Measurements from ENCODE around the gene NFU1. TPM values are rescaled to one million over a fixed set of nuclear protein-coding genes. Genes with fewer than 3 reads are reported as not detected.

Gene NFU1
- polyA plus RNA-seq, 1 experiment = 62.9 TPM

GRCh38 chr2:69469375-69469774 lies 32.1 kb upstream of the NFU1 start:
- TF ChIP-seq CTCF (IDR thresholded peaks at IDR 0.05; ENCODE audit: low read depth, low read length) = no peak
- no peaks in the 10 kb centered on the region for H3K9me3 ChIP-seq (ENCODE audit: control insufficient read depth, insufficient read depth, low read length)
- POLR2A ChIA-PET = no interaction called here
- no peak overlapping the region for H3K27ac ChIP-seq (ENCODE audit: low read depth, low read length)
- H3K4me3 ChIP-seq (ENCODE audit: low read depth, low read length) = no peak overlapping the region
- no peaks in the 10 kb centered on the region for H3K27me3 ChIP-seq (ENCODE audit: control insufficient read depth, insufficient read depth, low read length)
- CTCF ChIA-PET = no interaction called here
- DNase-seq (ENCODE audit: low read depth, low spot score) = no peak

DNA sequence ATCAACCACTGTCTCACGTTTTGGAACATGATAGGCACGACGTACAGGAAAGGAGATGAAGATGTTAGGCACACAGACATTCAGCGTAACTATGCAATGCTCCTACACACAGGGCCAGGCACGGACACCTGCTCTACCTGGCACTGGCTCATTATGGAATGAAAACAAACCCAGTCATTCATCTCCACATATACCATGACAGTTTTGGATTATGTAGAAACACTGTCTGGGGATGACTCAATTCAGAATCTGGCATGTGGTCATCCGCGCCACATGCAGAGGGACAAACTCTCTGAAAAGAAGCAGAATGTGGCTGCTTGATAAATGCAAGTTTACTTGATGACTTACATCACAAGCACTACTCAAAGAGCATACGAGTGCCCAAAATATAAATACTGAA lies 29.5 kb upstream of the NFU1 start:
- POLR2A ChIA-PET = no interaction called here
- CTCF ChIA-PET = interaction anchor here (1.3 kb wide), 1 partner anchor 30 kb away, joined by 3 read pairs; the partner anchor contains the start of gene NFU1
- DNase-seq (ENCODE audit: low read depth, low spot score) = no peak
- no peak for TF ChIP-seq CTCF (IDR thresholded peaks at IDR 0.05; ENCODE audit: low read depth, low read length)
- H3K4me3 ChIP-seq (ENCODE audit: low read depth, low read length) = no peak overlapping the region
- no peaks in the 10 kb centered on the region for H3K9me3 ChIP-seq (ENCODE audit: control insufficient read depth, insufficient read depth, low read length)
- H3K27me3 ChIP-seq (ENCODE audit: control insufficient read depth, insufficient read depth, low read length) = no peaks in the 10 kb centered on the region
- no peak overlapping the region for H3K27ac ChIP-seq (ENCODE audit: low read depth, low read length)

- DNase-seq (ENCODE audit: low read depth, low spot score) = no peak
- POLR2A ChIA-PET = no interaction called here
- no peaks in the 10 kb centered on the region for H3K27me3 ChIP-seq (ENCODE audit: control insufficient read depth, insufficient read depth, low read length)
- no peak overlapping the region for H3K4me3 ChIP-seq (ENCODE audit: low read depth, low read length)
- H3K27ac ChIP-seq (ENCODE audit: low read depth, low read length) = no peak overlapping the region
- TF ChIP-seq CTCF (IDR thresholded peaks at IDR 0.05; ENCODE audit: low read depth, low read length) = no peak
- CTCF ChIA-PET = interaction anchor here (0.5 to 1.3 kb wide), 2 partner anchors 29 to 41 kb away, joined by 3 read pairs; partner anchors contain the start of gene NFU1
- no peaks in the 10 kb centered on the region for H3K9me3 ChIP-seq (ENCODE audit: control insufficient read depth, insufficient read depth, low read length)
These were observed 28.6 kb upstream of the NFU1 start for GRCh38 chr2:69465513-69466456.

DNA sequence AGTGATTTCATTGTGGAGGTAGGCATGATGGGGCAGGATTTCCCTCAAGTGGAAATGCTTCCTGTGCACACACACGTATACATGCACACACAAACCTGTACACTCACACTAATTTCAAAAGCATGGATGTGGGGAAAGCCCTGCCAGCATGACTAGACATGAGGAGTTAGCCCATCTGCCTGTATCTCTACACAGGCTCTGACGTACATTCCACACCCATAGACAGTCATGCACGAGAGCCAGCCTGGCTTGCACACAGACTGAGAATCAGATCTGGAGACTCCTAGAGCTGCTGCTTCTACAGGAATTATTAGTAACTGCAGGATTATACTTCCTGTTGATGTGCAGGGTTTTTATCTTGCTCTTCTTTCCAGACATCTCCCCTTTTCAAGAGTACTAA lies 27.3 kb upstream of the NFU1 start:
- peak; percentile 8 for DNase-seq (ENCODE audit: low read depth, low spot score)
- CTCF ChIA-PET = no interaction called here
- Histone ChIP-seq H3K27ac (ENCODE audit: low read depth, low read length) (no peak overlapping the region), H3K4me3 (ENCODE audit: low read depth, low read length) (no peak overlapping the region), H3K27me3 (ENCODE audit: control insufficient read depth, insufficient read depth, low read length) (no peaks in the 10 kb centered on the region), H3K9me3 (ENCODE audit: control insufficient read depth, insufficient read depth, low read length) (no peaks in the 10 kb centered on the region)
- TF ChIP-seq CTCF (IDR thresholded peaks at IDR 0.05; ENCODE audit: low read depth, low read length) = no peak
- POLR2A ChIA-PET = interaction anchor here (0.8 kb wide), 1 partner anchor 27 kb away, joined by 6 read pairs; the partner anchor contains the start of gene NFU1

- Histone ChIP-seq H3K9me3 (ENCODE audit: control insufficient read depth, insufficient read depth, low read length) (no peaks in the 10 kb centered on the region), H3K27ac (ENCODE audit: low read depth, low read length) (no peak overlapping the region), H3K4me3 (ENCODE audit: low read depth, low read length) (no peak overlapping the region), H3K27me3 (ENCODE audit: control insufficient read depth, insufficient read depth, low read length) (no peaks in the 10 kb centered on the region)
- ChIA-PET CTCF (interaction anchor here (0.6 kb wide), 1 partner anchor 92 kb away, joined by 3 read pairs; no protein-coding TSS in a partner anchor), POLR2A (no interaction called here)
- DNase-seq (ENCODE audit: low read depth, low spot score) = no peak
- no peak for TF ChIP-seq CTCF (IDR thresholded peaks at IDR 0.05; ENCODE audit: low read depth, low read length)
These were observed 25.5 kb upstream of the NFU1 start for GRCh38 chr2:69462780-69463179.

Measured in AG04450 (cell line).